Thyroid gland (tissue), 4 donors: Measurements from ENCODE around the gene OR52B4.

Source experiments
- CTCF ChIP-seq, 6 experiments: fragments of 200-600 bp in 3 of 6; fragments of 450-650 bp in 3 of 6; sonication (generic) in 3 of 6; IDR thresholded peaks; one replicate each; pipeline ENCODE4 v1.5.1; 2016 to 2019; ENCODE audit warnings: antibody characterized with exemption in 6 of 6, mild to moderate bottlenecking in 2 of 6, inconsistent platforms in 1 of 6, moderate library complexity in 1 of 6
- POLR2A ChIP-seq, 2 donors: fragments of 450-650 bp; IDR thresholded peaks; one replicate each; pipeline ENCODE4 v1.6.1; 2017; ENCODE audit warnings: antibody characterized with exemption in 2 of 2, mild to moderate bottlenecking in 2 of 2, moderate library complexity in 1 of 2

GRCh38 chr11:4388221-4388620 lies 20.0 kb upstream of the OR52B4 start:
- TF ChIP-seq CTCF (IDR thresholded peaks at IDR 0.05) (no peak), POLR2A (IDR thresholded peaks at IDR 0.05) (no peak)
